ENCODE data around the gene VIPR2.

DNA sequence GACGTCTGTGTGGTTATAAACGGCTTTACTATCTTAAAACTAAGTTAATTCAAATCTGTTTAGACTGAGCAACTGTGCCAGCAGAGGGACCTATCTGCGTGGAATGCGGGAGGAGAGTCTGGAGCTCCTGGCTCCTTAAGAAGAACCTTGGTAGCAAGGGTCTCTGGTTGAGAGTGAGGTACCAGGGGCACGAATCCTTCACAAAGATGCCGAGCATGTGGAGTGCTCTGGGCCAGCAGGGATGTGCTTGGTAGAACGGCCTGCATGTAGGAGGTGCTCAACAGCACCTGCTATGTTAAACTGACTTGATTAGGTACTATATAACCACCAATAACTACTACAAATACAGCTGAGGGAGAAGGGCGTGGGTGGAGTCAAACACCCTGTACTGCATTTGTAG is 102.6 kb downstream of the VIPR2 start:
- TF ChIP-seq ZNF274 (IDR thresholded peaks at IDR 0.05; ENCODE audit: low read depth, low read length) (no peak), YY1 (IDR thresholded peaks at IDR 0.05; ENCODE audit: insufficient read depth, insufficient read length) (no peak)

All from NT2/D1 (cell line).